Brain pericyte (primary cell): ENCODE measurements around the gene G6PC1.
"Not testable (repeated sequence)": the region's sequence is repeated elsewhere in the genome, so short reads cannot be mapped to it uniquely, and the experiment has no call there.

Experiments
- DNase-seq: peaks from one replicate; pipeline ENCODE4 v3.0.0-alpha.2; 2012; ENCODE audit warnings: low read depth, low spot score

Gene G6PC1

GRCh38 chr17:42900460-42901331, at the start of gene G6PC1:
TSS of gene G6PC1 (plus strand) at chr17:42900799. CDS start at chr17:42900877, 78 bp downstream.
- DNase-seq: no peak

GRCh38 chr17:42850954-42851353, 49.6 kb upstream of the G6PC1 start, which contains the start of gene AOC3:
TSS of gene AOC3 (plus strand) at chr17:42851199. CDS start at chr17:42851344, 145 bp downstream.
- no peak for DNase-seq

- DNase-seq: not testable (repeated sequence)
Observed at GRCh38 chr17:42851371-42852240, 49.0 kb upstream of the G6PC1 start.

GRCh38 chr17:42852351-42852750, 48.2 kb upstream of the G6PC1 start:
- no peak for DNase-seq

GRCh38 chr17:42853004-42853403, 47.6 kb upstream of the G6PC1 start:
- no peak for DNase-seq

- DNase-seq: no peak
Observed at GRCh38 chr17:42853597-42853967, 47.0 kb upstream of the G6PC1 start.

- DNase-seq: no peak
Observed at GRCh38 chr17:42853968-42854790, 46.4 kb upstream of the G6PC1 start.

GRCh38 chr17:42855048-42855596, 45.5 kb upstream of the G6PC1 start:
- no peak for DNase-seq

- not testable (repeated sequence) for DNase-seq
Observed at GRCh38 chr17:42856093-42856492, 44.5 kb upstream of the G6PC1 start.

GRCh38 chr17:42856516-42856915, 44.1 kb upstream of the G6PC1 start:
- not testable (repeated sequence) for DNase-seq

GRCh38 chr17:42857389-42857788, 43.2 kb upstream of the G6PC1 start:
- no peak for DNase-seq

GRCh38 chr17:42865638-42866094, 34.9 kb upstream of the G6PC1 start:
- DNase-seq: no peak

- DNase-seq: no peak
Observed at GRCh38 chr17:42866216-42866615, 34.4 kb upstream of the G6PC1 start.

- no peak for DNase-seq
Observed at GRCh38 chr17:42866631-42867575, 33.7 kb upstream of the G6PC1 start.

- not testable (repeated sequence) for DNase-seq
Observed at GRCh38 chr17:42867694-42868261, 32.8 kb upstream of the G6PC1 start.

GRCh38 chr17:42868338-42868737, 32.3 kb upstream of the G6PC1 start:
- DNase-seq: no peak

GRCh38 chr17:42871647-42872046, 29.0 kb upstream of the G6PC1 start:
- DNase-seq: no peak

- DNase-seq: no peak
Observed at GRCh38 chr17:42872251-42872965, 28.2 kb upstream of the G6PC1 start.

- no peak for DNase-seq
Observed at GRCh38 chr17:42873315-42873714, 27.3 kb upstream of the G6PC1 start.
